ENCODE data around the gene PPARG. TPM values are rescaled to one million over a fixed set of nuclear protein-coding genes. Genes with fewer than 3 reads are reported as not detected.

Gene PPARG
- total and polyA plus RNA-seq, 2 experiments from 2014 or later: 0.49 to 0.76 TPM

- H3K9me2 ChIP-seq (ENCODE audit: insufficient read depth): no peaks in the 10 kb centered on the region
- no peaks in the 10 kb centered on the region for H3K9me3 ChIP-seq (ENCODE audit: low read depth)
- H3K79me2 ChIP-seq (ENCODE audit: insufficient read depth): no peaks in the 10 kb centered on the region
- no peak overlapping the region for H2AFZ ChIP-seq
- in situ Hi-C loops (cut with MboI): no loop called here
- 48 to 50% methylated on average over 6 of the region's 6 CpGs for WGBS, 2 experiments (ENCODE audit: low coverage in 1 of 2, low lambda C conversion rate in 2 of 2, missing lambda C conversion rate in 2 of 2)
- H4K20me1 ChIP-seq (ENCODE audit: insufficient read depth): no peaks in the 10 kb centered on the region
- H3K4me1 ChIP-seq (ENCODE audit: insufficient read depth): peaks cover 5% of the 10 kb centered on the region; the same call in 1 of the 2 replicates
- no peaks in the 10 kb centered on the region for H3K36me3 ChIP-seq (ENCODE audit: low read depth)
- H3F3A ChIP-seq (ENCODE audit: insufficient read depth): peaks cover 4% of the 10 kb centered on the region; the same call in 1 of the 2 replicates
- peak; percentile 86 for DNase-seq
- peak overlapping the region; percentile 19; the same call in 1 of the 2 replicates for H3K9ac ChIP-seq
- H3K4me2 ChIP-seq (ENCODE audit: unreplicated experiment): peak overlapping the region; percentile 40
- H3K27me3 ChIP-seq (replicated peaks; ENCODE audit: insufficient read depth): no peaks in the 10 kb centered on the region
- no peak overlapping the region for H3K4me3 ChIP-seq
- H3K27ac ChIP-seq: peak overlapping the region; percentile 19
- TF ChIP-seq EZH2 (IDR thresholded peaks at IDR 0.05; ENCODE audit: insufficient read depth, poor library complexity, severe bottlenecking) (no peak), EZH2phosphoT487 (IDR thresholded peaks at IDR 0.05; ENCODE audit: insufficient read depth, low read depth) (no peak)
Observed at GRCh38 chr3:12294885-12295580, 6.2 kb downstream of the PPARG start.

- Histone ChIP-seq H3K27ac (no peak overlapping the region), H3K9ac (no peak overlapping the region), H3K4me2 (ENCODE audit: unreplicated experiment) (no peak overlapping the region), H3K9me2 (ENCODE audit: insufficient read depth) (no peaks in the 10 kb centered on the region), H2AFZ (no peak overlapping the region), H3K9me3 (ENCODE audit: low read depth) (no peaks in the 10 kb centered on the region), H4K20me1 (ENCODE audit: insufficient read depth) (no peaks in the 10 kb centered on the region), H3K4me1 (ENCODE audit: insufficient read depth) (peaks cover 5% of the 10 kb centered on the region; the same call in 1 of the 2 replicates), H3K27me3 (replicated peaks; ENCODE audit: insufficient read depth) (no peaks in the 10 kb centered on the region), H3K79me2 (ENCODE audit: insufficient read depth) (no peaks in the 10 kb centered on the region), H3K4me3 (no peak overlapping the region), H3K36me3 (ENCODE audit: low read depth) (no peaks in the 10 kb centered on the region), H3F3A (ENCODE audit: insufficient read depth) (peaks cover 4% of the 10 kb centered on the region; the same call in 1 of the 2 replicates)
- TF ChIP-seq EZH2phosphoT487 (IDR thresholded peaks at IDR 0.05; ENCODE audit: insufficient read depth, low read depth): no peak
- no peak for TF ChIP-seq EZH2 (IDR thresholded peaks at IDR 0.05; ENCODE audit: insufficient read depth, poor library complexity, severe bottlenecking)
- in situ Hi-C loops (cut with MboI): no loop called here
- DNase-seq: no peak
- WGBS, 2 experiments (ENCODE audit: low coverage in 1 of 2, low lambda C conversion rate in 2 of 2, missing lambda C conversion rate in 2 of 2): 77 to 81% methylated on average over 4 of the region's 4 CpGs
Observed at GRCh38 chr3:12296511-12296910, 7.6 kb downstream of the PPARG start.

- peaks cover 13% of the 10 kb centered on the region for H3K4me1 ChIP-seq (ENCODE audit: insufficient read depth)
- H3K36me3 ChIP-seq (ENCODE audit: low read depth): no peaks in the 10 kb centered on the region
- no peaks in the 10 kb centered on the region for H3K79me2 ChIP-seq (ENCODE audit: insufficient read depth)
- no peak overlapping the region for H3K4me2 ChIP-seq (ENCODE audit: unreplicated experiment)
- H3K9ac ChIP-seq: no peak overlapping the region
- H2AFZ ChIP-seq: no peak overlapping the region
- 89 to 91% methylated on average over 8 of the region's 8 CpGs for WGBS, 2 experiments (ENCODE audit: low coverage in 1 of 2, low lambda C conversion rate in 2 of 2, missing lambda C conversion rate in 2 of 2)
- TF ChIP-seq EZH2phosphoT487 (IDR thresholded peaks at IDR 0.05; ENCODE audit: insufficient read depth, low read depth): no peak
- no peak for TF ChIP-seq EZH2 (IDR thresholded peaks at IDR 0.05; ENCODE audit: insufficient read depth, poor library complexity, severe bottlenecking)
- no peak for DNase-seq
- H3K9me3 ChIP-seq (ENCODE audit: low read depth): no peaks in the 10 kb centered on the region
- in situ Hi-C loops (cut with MboI): no loop called here
- no peaks in the 10 kb centered on the region for H3K27me3 ChIP-seq (replicated peaks; ENCODE audit: insufficient read depth)
- no peaks in the 10 kb centered on the region for H3K9me2 ChIP-seq (ENCODE audit: insufficient read depth)
- no peaks in the 10 kb centered on the region for H4K20me1 ChIP-seq (ENCODE audit: insufficient read depth)
- peaks cover 10% of the 10 kb centered on the region for H3F3A ChIP-seq (ENCODE audit: insufficient read depth)
- H3K4me3 ChIP-seq: no peak overlapping the region
- no peak overlapping the region for H3K27ac ChIP-seq
Observed at GRCh38 chr3:12299026-12299425, 10.2 kb downstream of the PPARG start.

GRCh38 chr3:12300137-12300536 is 11.3 kb downstream of the PPARG start:
- H3K9me2 ChIP-seq (ENCODE audit: insufficient read depth): no peaks in the 10 kb centered on the region
- TF ChIP-seq EZH2phosphoT487 (IDR thresholded peaks at IDR 0.05; ENCODE audit: insufficient read depth, low read depth) (no peak), EZH2 (IDR thresholded peaks at IDR 0.05; ENCODE audit: insufficient read depth, poor library complexity, severe bottlenecking) (no peak)
- WGBS, 2 experiments (ENCODE audit: low coverage in 1 of 2, low lambda C conversion rate in 2 of 2, missing lambda C conversion rate in 2 of 2): 80 to 85% methylated on average over 4 of the region's 4 CpGs
- H3K4me2 ChIP-seq (ENCODE audit: unreplicated experiment): no peak overlapping the region
- H4K20me1 ChIP-seq (ENCODE audit: insufficient read depth): no peaks in the 10 kb centered on the region
- no peaks in the 10 kb centered on the region for H3K36me3 ChIP-seq (ENCODE audit: low read depth)
- H2AFZ ChIP-seq: no peak overlapping the region
- peaks cover 7% of the 10 kb centered on the region for H3F3A ChIP-seq (ENCODE audit: insufficient read depth)
- peaks cover 12% of the 10 kb centered on the region for H3K4me1 ChIP-seq (ENCODE audit: insufficient read depth)
- H3K27ac ChIP-seq: no peak overlapping the region
- in situ Hi-C loops (cut with MboI): no loop called here
- DNase-seq: peak; percentile 45
- no peaks in the 10 kb centered on the region for H3K27me3 ChIP-seq (replicated peaks; ENCODE audit: insufficient read depth)
- no peaks in the 10 kb centered on the region for H3K9me3 ChIP-seq (ENCODE audit: low read depth)
- H3K79me2 ChIP-seq (ENCODE audit: insufficient read depth): no peaks in the 10 kb centered on the region
- H3K4me3 ChIP-seq: no peak overlapping the region
- no peak overlapping the region for H3K9ac ChIP-seq
